Activated CD8-positive, alpha-beta memory T cell treated with anti-CD3 and anti-CD28 coated beads for 36 hours (primary cell): Measurements from ENCODE around the gene FMOD. TPM values are rescaled to one million over a fixed set of nuclear protein-coding genes. Genes with fewer than 3 reads are reported as not detected.

Source experiments
- CTCF ChIA-PET: fragments of 350-600 bp; sonication (Branson Sonifier 250); formaldehyde crosslinking; loops from one replicate; lab custom pipeline; 2021; ENCODE audit warnings: antibody characterized with exemption; lab: Charles Lee
- POLR2A ChIA-PET: fragments of 350-600 bp; sonication (Branson Sonifier 250); formaldehyde crosslinking; loops from one replicate; lab custom pipeline; 2021; ENCODE audit warnings: antibody characterized with exemption; lab: Charles Lee
- total RNA-seq, 2 experiments: library from RNA; stranded (reverse); gene quantifications; one replicate each; pipeline ENCODE4 v1.2.3, GENCODE V29; 2021

The FMOD gene
- total RNA-seq, 2 experiments from 2014 or later = 1.7 to 2.2 TPM

- POLR2A ChIA-PET = no interaction called here
Observed at GRCh38 chr1:203364094-203364801, 13.3 kb upstream of the FMOD start.

GRCh38 chr1:203362720-203363025, 11.8 kb upstream of the FMOD start:
- ChIA-PET POLR2A (no interaction called here), CTCF (no interaction called here)

More at GRCh38 chr1:203364094-203364801, 13.3 kb upstream of the FMOD start:
- CTCF ChIA-PET = interaction anchor here (0.7 kb wide), 1 partner anchor 132 kb away, joined by 3 read pairs; no protein-coding TSS in a partner anchor

- CTCF ChIA-PET = no interaction called here
- POLR2A ChIA-PET = no interaction called here
Observed at GRCh38 chr1:203361945-203362719, 11.2 kb upstream of the FMOD start.

- ChIA-PET CTCF (no interaction called here), POLR2A (no interaction called here)
Observed at GRCh38 chr1:203360547-203361185, 9.7 kb upstream of the FMOD start.

GRCh38 chr1:203359010-203359571, 8.2 kb upstream of the FMOD start:
- CTCF ChIA-PET = interaction anchor here (0.7 kb wide), 2 partner anchors 92 to 127 kb away, joined by 3 to 4 read pairs; no protein-coding TSS in a partner anchor
- POLR2A ChIA-PET = interaction anchor here (0.6 kb wide), 1 partner anchor 1927 kb away, joined by 6 read pairs; no protein-coding TSS in a partner anchor

- ChIA-PET POLR2A (no interaction called here), CTCF (interaction anchor here (1.3 to 2.1 kb wide), 3 partner anchors 12 to 85 kb away, joined by 3 to 4 read pairs (median 4); no protein-coding TSS in a partner anchor)
Observed at GRCh38 chr1:203354246-203354645, 3.3 kb upstream of the FMOD start.

- ChIA-PET POLR2A (interaction anchor here (0.5 kb wide), 1 partner anchor 291 kb away, joined by 3 read pairs; no protein-coding TSS in a partner anchor), CTCF (interaction anchor here (1.0 kb wide), 1 partner anchor 10 kb away, joined by 4 read pairs; no protein-coding TSS in a partner anchor)
Observed at GRCh38 chr1:203353486-203353885, 2.6 kb upstream of the FMOD start.

GRCh38 chr1:203349773-203350524, 973 bp downstream of the FMOD start:
- ChIA-PET CTCF (interaction anchor here (1.1 to 1.2 kb wide), 2 partner anchors 9 to 83 kb away, joined by 3 read pairs; no protein-coding TSS in a partner anchor), POLR2A (no interaction called here)

- ChIA-PET CTCF (interaction anchor here (17.2 kb wide), 1 partner anchor 81 kb away, joined by 323 read pairs; no protein-coding TSS in a partner anchor), POLR2A (no interaction called here)
Observed at GRCh38 chr1:203349166-203349565, 1.8 kb downstream of the FMOD start.

- POLR2A ChIA-PET = no interaction called here
Observed at GRCh38 chr1:203346769-203347102, 4.2 kb downstream of the FMOD start.

GRCh38 chr1:203346060-203346768, 4.7 kb downstream of the FMOD start:
- ChIA-PET CTCF (interaction anchor here (1.5 to 17.2 kb wide), 2 partner anchors 10 to 78 kb away, joined by 6 to 323 read pairs; no protein-coding TSS in a partner anchor), POLR2A (no interaction called here)

More at GRCh38 chr1:203346769-203347102, 4.2 kb downstream of the FMOD start:
- CTCF ChIA-PET = interaction anchor here (1.5 to 17.2 kb wide), 2 partner anchors 10 to 78 kb away, joined by 6 to 323 read pairs; no protein-coding TSS in a partner anchor

GRCh38 chr1:203343956-203344754, 6.8 kb downstream of the FMOD start:
- POLR2A ChIA-PET = no interaction called here
- CTCF ChIA-PET = interaction anchor here (0.8 to 17.2 kb wide), 7 partner anchors 9 to 143 kb away, joined by 3 to 323 read pairs (median 4); no protein-coding TSS in a partner anchor

GRCh38 chr1:203342192-203342940, 8.6 kb downstream of the FMOD start:
- POLR2A ChIA-PET = no interaction called here
- CTCF ChIA-PET = interaction anchor here (0.9 to 17.2 kb wide), 15 partner anchors 11 to 423 kb away, joined by 3 to 323 read pairs (median 4); partner anchors contain the start of gene LAX1

- CTCF ChIA-PET = interaction anchor here (0.8 to 17.2 kb wide), 20 partner anchors 10 to 362 kb away, joined by 3 to 323 read pairs (median 4); no protein-coding TSS in a partner anchor
- POLR2A ChIA-PET = interaction anchor here (0.6 kb wide), 1 partner anchor 481 kb away, joined by 3 read pairs; no protein-coding TSS in a partner anchor
Observed at GRCh38 chr1:203340112-203340790, 10.7 kb downstream of the FMOD start.

GRCh38 chr1:203338335-203339036, 12.4 kb downstream of the FMOD start:
- ChIA-PET CTCF (interaction anchor here (0.7 to 17.2 kb wide), 20 partner anchors 11 to 1145 kb away, joined by 3 to 323 read pairs (median 4); partner anchors contain the start of genes LGR6 and PRELP), POLR2A (interaction anchor here (0.7 to 0.9 kb wide), 2 partner anchors 49 to 169 kb away, joined by 3 to 5 read pairs; no protein-coding TSS in a partner anchor)
